Ascending aorta (tissue), 2 donors: ENCODE results near the gene ZFY. TPM values are rescaled to one million over a fixed set of nuclear protein-coding genes. Genes with fewer than 3 reads are reported as not detected.

Experiments
- DNase-seq, 2 donors: peaks; one replicate each; pipeline ENCODE4 v3.0.0-alpha.2; 2019; ENCODE audit warnings: low spot score in 2 of 2
- H3K27ac ChIP-seq, 2 donors: fragments of 200-600 bp; sonication (generic); one replicate each; pipeline ENCODE4 v1.5.1; 2016 to 2017; ENCODE audit warnings: mild to moderate bottlenecking in 1 of 2
- H3K27me3 ChIP-seq: fragments of 200-600 bp; sonication (generic); one replicate; pipeline ENCODE4 v1.5.1; 2017
- H3K36me3 ChIP-seq, 2 donors: fragments of 200-600 bp; sonication (generic); one replicate each; pipeline ENCODE4 v1.5.1; 2016
- H3K4me1 ChIP-seq, 2 donors: fragments of 200-600 bp; sonication (generic); one replicate each; pipeline ENCODE4 v1.5.1; 2016 to 2017; ENCODE audit warnings: mild to moderate bottlenecking in 1 of 2
- H3K4me3 ChIP-seq, 2 donors: fragments of 200-600 bp; sonication (generic); one replicate each; pipeline ENCODE4 v1.5.1; 2016 to 2017; ENCODE audit warnings: mild to moderate bottlenecking in 1 of 2
- H3K9me3 ChIP-seq, 2 donors: fragments of 200-600 bp; sonication (generic); one replicate each; pipeline ENCODE4 v1.5.1; 2016
- intact Hi-C: fragments of 100-400 bp; cut with DNase I; formaldehyde crosslinking; loops from one replicate; pipeline ENCODE4 v1.15.1; 2023
- total RNA-seq: library from RNA; depleted of rRNA; stranded (reverse); fragments of >200 nt; gene quantifications from one replicate; pipeline ENCODE4 v1.1.0, GENCODE V29; 2016
- TF ChIP-seq, protein P1 (sequence below), 3 experiments: fragments of 200-600 bp in 2 of 3; fragments of 450-650 bp in 1 of 3; sonication (generic) in 2 of 3; IDR thresholded peaks; one replicate each; pipeline ENCODE4 v1.5.1; 2016 to 2019; ENCODE audit warnings: antibody characterized with exemption in 3 of 3, mild to moderate bottlenecking in 1 of 3, moderate library complexity in 1 of 3

Gene ZFY
- total RNA-seq, 1 donor from 2014 or later = not detected

DNA sequence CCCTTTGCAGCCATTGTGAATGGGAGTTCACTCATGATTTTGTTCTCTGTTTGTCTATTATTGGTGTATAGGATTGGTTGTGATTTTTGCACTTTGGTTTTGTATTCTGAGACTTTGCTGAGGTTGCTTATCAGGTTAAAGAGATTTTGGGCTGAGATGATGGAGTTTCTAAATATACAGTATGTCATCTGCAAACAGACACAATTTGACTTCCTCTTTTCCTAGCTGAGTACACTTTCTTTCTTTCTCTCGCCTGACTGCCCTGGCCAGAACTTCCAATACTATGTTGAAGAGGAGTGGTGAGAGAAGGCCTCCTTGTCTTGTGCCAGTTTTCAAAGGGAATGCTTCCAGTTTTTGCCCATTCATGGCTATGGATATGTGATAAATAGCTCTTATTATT, 81.4 kb downstream of the ZFY start:
- H3K9me3 ChIP-seq = no peaks in the 10 kb centered on the region
- intact Hi-C loops = no loop called here
- no peaks in the 10 kb centered on the region for H3K4me1 ChIP-seq
- H3K4me3 ChIP-seq = no peak overlapping the region
- H3K27ac ChIP-seq = no peak overlapping the region
- no peak for DNase-seq
- H3K36me3 ChIP-seq = no peaks in the 10 kb centered on the region
- no peaks in the 10 kb centered on the region for H3K27me3 ChIP-seq
- TF ChIP-seq, protein P1, sequence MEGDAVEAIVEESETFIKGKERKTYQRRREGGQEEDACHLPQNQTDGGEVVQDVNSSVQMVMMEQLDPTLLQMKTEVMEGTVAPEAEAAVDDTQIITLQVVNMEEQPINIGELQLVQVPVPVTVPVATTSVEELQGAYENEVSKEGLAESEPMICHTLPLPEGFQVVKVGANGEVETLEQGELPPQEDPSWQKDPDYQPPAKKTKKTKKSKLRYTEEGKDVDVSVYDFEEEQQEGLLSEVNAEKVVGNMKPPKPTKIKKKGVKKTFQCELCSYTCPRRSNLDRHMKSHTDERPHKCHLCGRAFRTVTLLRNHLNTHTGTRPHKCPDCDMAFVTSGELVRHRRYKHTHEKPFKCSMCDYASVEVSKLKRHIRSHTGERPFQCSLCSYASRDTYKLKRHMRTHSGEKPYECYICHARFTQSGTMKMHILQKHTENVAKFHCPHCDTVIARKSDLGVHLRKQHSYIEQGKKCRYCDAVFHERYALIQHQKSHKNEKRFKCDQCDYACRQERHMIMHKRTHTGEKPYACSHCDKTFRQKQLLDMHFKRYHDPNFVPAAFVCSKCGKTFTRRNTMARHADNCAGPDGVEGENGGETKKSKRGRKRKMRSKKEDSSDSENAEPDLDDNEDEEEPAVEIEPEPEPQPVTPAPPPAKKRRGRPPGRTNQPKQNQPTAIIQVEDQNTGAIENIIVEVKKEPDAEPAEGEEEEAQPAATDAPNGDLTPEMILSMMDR (IDR thresholded peaks at IDR 0.05) = no peak

DNA sequence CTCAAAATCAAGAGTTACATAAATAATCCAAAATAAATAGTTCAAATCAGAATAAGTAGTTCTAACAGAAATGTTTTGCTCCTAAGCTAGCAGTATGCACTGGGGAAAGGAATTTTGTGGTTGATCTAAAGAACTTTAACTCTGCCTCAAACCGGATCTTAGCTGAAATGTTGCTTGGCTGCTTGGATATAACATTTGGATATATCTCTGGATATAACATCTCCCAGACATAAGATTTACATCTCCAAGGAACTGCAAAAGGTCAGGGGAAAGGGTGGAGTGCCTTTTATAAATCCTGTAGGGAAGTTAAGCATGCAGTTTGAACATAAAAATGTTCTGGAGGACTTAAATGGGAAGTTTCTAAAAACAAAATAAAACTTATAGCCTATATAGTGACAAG, 83.4 kb downstream of the ZFY start:
- Histone ChIP-seq H3K4me1 (no peaks in the 10 kb centered on the region), H3K9me3 (no peaks in the 10 kb centered on the region), H3K36me3 (no peaks in the 10 kb centered on the region), H3K4me3 (no peak overlapping the region), H3K27ac (no peak overlapping the region), H3K27me3 (no peaks in the 10 kb centered on the region)
- intact Hi-C loops = no loop called here
- DNase-seq = no peak
- TF ChIP-seq, protein P1 (IDR thresholded peaks at IDR 0.05) = no peak

DNA sequence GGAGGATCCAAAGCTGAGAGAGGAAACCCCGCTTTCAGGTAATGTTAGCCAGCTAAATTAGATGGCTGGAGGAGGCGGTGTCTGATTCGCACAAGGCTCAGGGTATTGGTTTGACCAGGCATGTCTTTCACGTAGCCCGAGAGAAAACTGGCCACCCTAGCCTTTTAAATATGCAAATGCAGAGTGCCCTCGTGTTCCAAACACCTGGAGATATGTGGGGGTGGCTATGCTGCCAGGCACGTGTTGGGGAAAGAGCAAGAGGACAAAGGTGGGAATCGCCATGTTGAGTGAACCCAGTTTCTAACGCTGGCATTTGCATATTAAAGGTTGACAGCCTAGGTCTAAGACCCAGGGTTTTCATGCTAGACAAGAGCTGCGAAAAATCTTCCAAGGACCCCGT, 84.4 kb downstream of the ZFY start:
- TF ChIP-seq, protein P1 (IDR thresholded peaks at IDR 0.05) = no peak
- DNase-seq = no peak
- no peak overlapping the region for H3K4me3 ChIP-seq
- H3K4me1 ChIP-seq = no peaks in the 10 kb centered on the region
- H3K36me3 ChIP-seq = no peaks in the 10 kb centered on the region
- no peak overlapping the region for H3K27ac ChIP-seq
- intact Hi-C loops = no loop called here
- no peaks in the 10 kb centered on the region for H3K27me3 ChIP-seq
- no peaks in the 10 kb centered on the region for H3K9me3 ChIP-seq

DNA sequence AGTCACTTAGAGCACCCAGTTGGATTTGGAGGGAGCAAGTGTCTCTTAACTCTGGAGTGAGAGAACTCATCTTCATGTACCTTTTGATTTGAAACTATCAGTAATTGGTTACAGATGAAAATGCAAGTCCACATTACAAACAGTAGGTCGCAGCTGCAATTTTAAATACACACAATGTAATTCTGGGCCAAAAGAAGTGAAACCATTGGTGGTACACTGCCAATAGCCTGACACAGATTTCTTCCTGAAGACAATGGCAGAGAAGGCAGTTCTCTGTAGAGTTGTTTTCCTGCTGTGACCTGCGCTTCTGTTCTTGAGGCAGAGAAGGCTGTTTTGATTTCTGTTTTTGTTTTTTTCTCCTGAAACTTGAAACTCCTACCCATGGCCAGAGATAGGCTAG, 86.0 kb downstream of the ZFY start:
- H3K9me3 ChIP-seq = no peaks in the 10 kb centered on the region
- no peak overlapping the region for H3K27ac ChIP-seq
- H3K4me3 ChIP-seq = no peak overlapping the region
- intact Hi-C loops = no loop called here
- no peaks in the 10 kb centered on the region for H3K27me3 ChIP-seq
- no peaks in the 10 kb centered on the region for H3K4me1 ChIP-seq
- DNase-seq = no peak
- TF ChIP-seq, protein P1 (IDR thresholded peaks at IDR 0.05) = no peak
- H3K36me3 ChIP-seq = no peaks in the 10 kb centered on the region

DNA sequence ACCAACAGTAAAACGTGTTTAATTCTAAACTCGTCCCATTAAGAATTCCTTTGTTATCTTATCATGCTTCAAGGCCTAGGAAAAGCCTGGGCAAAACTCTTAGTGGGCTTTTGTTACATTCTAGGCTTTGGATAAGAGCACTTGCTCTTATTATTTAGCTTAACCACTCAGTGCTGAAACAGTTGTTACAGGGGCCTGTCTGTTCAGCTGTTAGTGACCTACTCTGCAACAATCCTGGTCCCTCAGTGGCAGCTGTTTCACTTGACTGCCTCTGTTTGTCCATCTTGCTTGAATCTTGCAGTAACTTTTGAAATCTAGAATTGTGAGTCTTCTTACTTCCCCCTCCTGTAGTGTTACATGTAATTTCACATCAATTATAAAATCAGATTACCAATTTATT, 88.4 kb downstream of the ZFY start:
- no peaks in the 10 kb centered on the region for H3K4me1 ChIP-seq
- DNase-seq = no peak
- no peaks in the 10 kb centered on the region for H3K36me3 ChIP-seq
- no peaks in the 10 kb centered on the region for H3K9me3 ChIP-seq
- intact Hi-C loops = no loop called here
- H3K27me3 ChIP-seq = no peaks in the 10 kb centered on the region
- TF ChIP-seq, protein P1 (IDR thresholded peaks at IDR 0.05) = no peak
- no peak overlapping the region for H3K27ac ChIP-seq
- no peak overlapping the region for H3K4me3 ChIP-seq

DNA sequence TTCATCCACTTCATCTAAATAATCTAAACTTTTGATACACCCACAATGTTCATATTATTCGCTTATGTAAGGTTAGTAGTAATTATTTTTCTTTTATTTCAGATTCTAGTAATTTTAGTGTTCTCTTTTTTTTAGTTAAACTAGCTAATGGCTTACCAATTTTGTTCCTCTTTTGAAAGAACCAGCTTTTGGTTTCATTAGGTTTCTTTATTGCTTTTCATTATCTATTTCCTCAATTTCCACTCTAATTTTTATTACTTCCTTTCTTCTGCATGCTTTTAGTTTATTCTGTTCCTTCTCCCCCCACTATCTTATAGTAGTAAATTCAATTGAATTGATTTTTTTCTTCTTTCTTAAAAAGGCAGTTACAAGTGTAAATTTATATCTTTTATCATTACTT, 90.2 kb downstream of the ZFY start:
- Histone ChIP-seq H3K27me3 (no peaks in the 10 kb centered on the region), H3K27ac (no peak overlapping the region), H3K4me1 (no peaks in the 10 kb centered on the region), H3K9me3 (no peaks in the 10 kb centered on the region), H3K4me3 (no peak overlapping the region), H3K36me3 (no peaks in the 10 kb centered on the region)
- intact Hi-C loops = no loop called here
- TF ChIP-seq, protein P1 (IDR thresholded peaks at IDR 0.05) = no peak
- DNase-seq = no peak
